Astrocyte of the cerebellum (primary cell): ENCODE data around the gene OR9G1.

Source experiments
- DNase-seq: peaks from one replicate; pipeline ENCODE4 v3.0.0-alpha.2; 2011; ENCODE audit warnings: low read depth
- H3K4me3 ChIP-seq: 2 replicates; pipeline ENCODE4 v1.5.1; 2011; ENCODE audit warnings: mild to moderate bottlenecking, low read depth, low read length, moderate library complexity
- in situ Hi-C: cut with HindIII; loops from 2 replicates; pipeline ENCODE4 v1.10.0; 2017; ENCODE audit warnings: low sequenced_read_pairs
- TF ChIP-seq, protein P1 (sequence below): IDR thresholded peaks from 2 replicates; pipeline ENCODE4 v1.5.1; 2012; ENCODE audit warnings: low read length, low read depth, moderate library complexity, mild to moderate bottlenecking; ENCODE audit errors: missing control alignments

Gene OR9G1

DNA sequence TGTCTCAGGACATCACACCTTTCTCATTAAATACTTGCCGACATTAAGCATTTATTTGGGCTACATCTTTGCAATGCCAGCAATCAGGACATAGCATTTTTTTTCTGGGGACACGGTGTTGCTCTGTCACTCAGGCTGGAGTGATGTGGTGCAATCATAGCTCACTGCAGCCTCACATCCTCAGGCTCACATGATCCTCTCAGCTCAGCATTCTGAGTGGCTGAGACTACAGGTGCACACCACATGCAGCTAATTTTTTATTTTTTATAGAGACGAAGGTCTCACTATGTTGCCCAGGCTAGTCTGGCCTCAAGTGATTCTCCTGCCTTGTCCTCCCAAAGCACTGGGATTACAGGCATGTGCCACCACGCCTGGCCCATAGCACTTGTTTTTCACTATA is 21.6 kb downstream of the OR9G1 start:
- in situ Hi-C loops: no loop called here
- TF ChIP-seq, protein P1, sequence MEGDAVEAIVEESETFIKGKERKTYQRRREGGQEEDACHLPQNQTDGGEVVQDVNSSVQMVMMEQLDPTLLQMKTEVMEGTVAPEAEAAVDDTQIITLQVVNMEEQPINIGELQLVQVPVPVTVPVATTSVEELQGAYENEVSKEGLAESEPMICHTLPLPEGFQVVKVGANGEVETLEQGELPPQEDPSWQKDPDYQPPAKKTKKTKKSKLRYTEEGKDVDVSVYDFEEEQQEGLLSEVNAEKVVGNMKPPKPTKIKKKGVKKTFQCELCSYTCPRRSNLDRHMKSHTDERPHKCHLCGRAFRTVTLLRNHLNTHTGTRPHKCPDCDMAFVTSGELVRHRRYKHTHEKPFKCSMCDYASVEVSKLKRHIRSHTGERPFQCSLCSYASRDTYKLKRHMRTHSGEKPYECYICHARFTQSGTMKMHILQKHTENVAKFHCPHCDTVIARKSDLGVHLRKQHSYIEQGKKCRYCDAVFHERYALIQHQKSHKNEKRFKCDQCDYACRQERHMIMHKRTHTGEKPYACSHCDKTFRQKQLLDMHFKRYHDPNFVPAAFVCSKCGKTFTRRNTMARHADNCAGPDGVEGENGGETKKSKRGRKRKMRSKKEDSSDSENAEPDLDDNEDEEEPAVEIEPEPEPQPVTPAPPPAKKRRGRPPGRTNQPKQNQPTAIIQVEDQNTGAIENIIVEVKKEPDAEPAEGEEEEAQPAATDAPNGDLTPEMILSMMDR: no peak
- DNase-seq: no peak
- H3K4me3 ChIP-seq: no peak overlapping the region

DNA sequence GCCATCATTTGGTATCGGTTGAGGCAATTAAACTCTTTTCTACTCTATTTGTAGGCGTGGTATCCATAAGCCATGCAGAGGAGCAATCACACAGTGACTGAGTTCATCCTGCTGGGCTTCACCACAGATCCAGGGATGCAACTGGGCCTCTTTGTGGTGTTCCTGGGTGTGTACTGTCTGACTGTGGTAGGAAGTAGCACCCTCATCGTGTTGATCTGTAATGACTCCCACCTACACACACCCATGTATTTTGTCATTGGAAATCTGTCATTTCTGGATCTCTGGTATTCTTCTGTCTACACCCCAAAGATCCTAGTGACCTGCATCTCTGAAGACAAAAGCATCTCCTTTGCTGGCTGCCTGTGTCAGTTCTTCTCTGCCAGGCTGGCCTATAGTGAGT is 41.2 kb downstream of the OR9G1 start:
- TF ChIP-seq, protein P1: no peak

DNA sequence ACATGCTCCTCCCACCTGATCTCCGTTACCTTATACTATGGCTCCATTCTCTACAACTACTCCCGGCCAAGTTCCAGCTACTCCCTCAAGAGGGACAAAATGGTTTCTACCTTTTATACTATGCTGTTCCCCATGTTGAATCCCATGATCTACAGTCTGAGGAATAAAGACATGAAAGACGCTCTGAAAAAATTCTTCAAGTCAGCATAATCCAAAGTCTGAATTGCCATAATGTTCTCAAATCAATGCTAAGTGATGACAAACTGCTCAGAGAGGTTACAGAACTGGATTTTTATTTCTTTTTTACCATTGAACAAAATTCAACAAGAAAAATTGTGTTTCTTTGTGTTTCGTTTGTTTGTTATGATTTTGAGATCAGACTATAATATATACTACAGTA is 42.0 kb downstream of the OR9G1 start:
- no peak for DNase-seq
- in situ Hi-C loops: no loop called here
- H3K4me3 ChIP-seq: no peak overlapping the region
- TF ChIP-seq, protein P1: no peak

More for the DNA sequence above, 41.2 kb downstream of the OR9G1 start:
- H3K4me3 ChIP-seq: no peak overlapping the region
- in situ Hi-C loops: no loop called here
- no peak for DNase-seq

DNA sequence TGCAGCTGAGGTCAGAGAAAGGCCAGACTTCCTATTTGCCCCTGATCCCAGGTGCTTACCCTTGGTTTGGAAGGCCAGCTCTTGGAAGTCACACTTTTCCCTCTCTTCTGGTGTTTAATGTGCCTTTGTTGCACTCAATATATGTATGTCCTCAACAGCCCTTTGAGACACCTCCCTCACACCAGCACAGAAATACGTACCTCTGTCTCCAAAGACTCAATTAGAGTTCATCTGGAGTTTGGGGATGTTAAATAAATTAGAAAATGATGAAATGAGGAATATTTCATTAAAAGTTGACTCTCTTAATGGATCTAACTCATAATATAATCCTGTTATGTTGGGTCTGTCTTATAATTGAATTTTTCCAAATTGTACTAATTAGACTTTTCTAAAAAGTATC is 49.7 kb downstream of the OR9G1 start, which contains the start of gene OR9G4:
TSS of gene OR9G4 (minus strand) at position 101 of the 400 bp plus-strand sequence. CDS start 4,931 bp downstream, outside the sequence.
- TF ChIP-seq, protein P1: no peak
- H3K4me3 ChIP-seq: no peak within 1 kb of the TSS
- DNase-seq: no peak
- in situ Hi-C loops: no loop called here

DNA sequence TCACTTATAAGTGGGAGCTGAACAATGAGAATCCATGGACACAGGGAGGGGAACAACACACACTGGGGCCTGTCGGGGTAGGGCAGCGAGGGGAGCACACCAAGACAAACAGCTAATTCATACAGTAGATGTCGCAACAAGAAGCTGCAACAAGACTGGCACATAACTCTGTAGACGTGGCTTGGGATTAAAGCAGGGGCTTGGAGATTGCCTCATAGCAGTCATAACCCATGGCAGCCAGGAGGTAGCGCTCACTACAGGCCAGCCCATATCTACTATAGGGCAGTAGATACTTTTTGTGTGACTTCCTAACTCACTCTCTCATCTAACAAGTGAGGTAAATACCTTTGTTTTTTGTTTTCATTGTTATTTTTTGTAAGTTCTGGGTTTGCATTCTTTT is 51.3 kb downstream of the OR9G1 start:
- DNase-seq: no peak
- in situ Hi-C loops: no loop called here
- H3K4me3 ChIP-seq: no peak overlapping the region
- TF ChIP-seq, protein P1: no peak

DNA sequence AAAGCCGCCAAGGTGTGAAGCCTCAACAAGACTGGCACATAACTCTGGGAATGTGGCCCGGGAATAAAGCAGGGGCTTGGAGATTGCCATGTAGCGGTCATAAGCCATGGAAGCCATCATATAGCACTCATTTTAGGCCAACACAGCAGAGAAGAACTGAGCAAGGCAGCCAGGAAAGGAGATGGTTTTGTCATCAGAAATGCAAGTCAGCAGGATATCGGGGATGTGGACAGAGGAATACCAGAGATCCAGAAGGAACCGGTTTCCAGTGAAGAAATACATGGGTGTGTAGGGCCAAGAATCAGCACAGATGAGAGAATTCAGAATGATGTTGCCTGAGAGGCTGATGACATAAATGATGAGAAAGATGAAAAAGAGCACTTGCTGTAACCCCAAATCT is 52.6 kb downstream of the OR9G1 start:
- in situ Hi-C loops: no loop called here
- no peak for DNase-seq
- TF ChIP-seq, protein P1: no peak
- no peak overlapping the region for H3K4me3 ChIP-seq
